Measurements from ENCODE around the gene ST3GAL6. TPM values are rescaled to one million over a fixed set of nuclear protein-coding genes. Genes with fewer than 3 reads are reported as not detected.
A peak's percentile ranks its signal among the peaks of the same experiment; 100 is the strongest.

The ST3GAL6 gene
- total and polyA plus RNA-seq, 10 of the 15 experiments (the other 5 are each of a cell fraction or from before 2014, with no cell fraction given): 19.5 to 41.2 (median 37.4) TPM

- TF ChIP-seq HSF1 (IDR thresholded peaks at IDR 0.05; ENCODE audit: low read depth, low read length) (no peak), SREBF1 (IDR thresholded peaks at IDR 0.05; ENCODE audit: low read length) (no peak), SMC3 (IDR thresholded peaks at IDR 0.05; ENCODE audit: borderline replicate concordance, low read length) (no peak), HDAC6 (IDR thresholded peaks at IDR 0.05; ENCODE audit: unreplicated experiment) (no peak), TCF7 (IDR thresholded peaks at IDR 0.05; ENCODE audit: borderline replicate concordance) (no peak), PML (IDR thresholded peaks at IDR 0.05; ENCODE audit: low read length) (no peak), REST (IDR thresholded peaks at IDR 0.05; ENCODE audit: low read depth, low read length) (no peak), CEBPZ (IDR thresholded peaks at IDR 0.05; ENCODE audit: low read depth, low read length) (no peak), MAX (IDR thresholded peaks at IDR 0.05; ENCODE audit: low read depth, low read length) (no peak), BRCA1 (IDR thresholded peaks at IDR 0.05; ENCODE audit: low read depth, low read length) (no peak), SMAD5 (IDR thresholded peaks at IDR 0.05; ENCODE audit: low read depth) (0 out of 2 replicates have a peak, but pooled peaks have one; percentile 26), ZNF274 (IDR thresholded peaks at IDR 0.05; ENCODE audit: insufficient read depth, insufficient read length) (no peak), TAF1 (IDR thresholded peaks at IDR 0.05; ENCODE audit: borderline replicate concordance, low read depth, low read length) (no peak), KDM1A (IDR thresholded peaks at IDR 0.05; ENCODE audit: borderline replicate concordance) (no peak), WRNIP1 (IDR thresholded peaks at IDR 0.05; ENCODE audit: borderline replicate concordance, low read depth, low read length) (no peak), MTA2 (IDR thresholded peaks at IDR 0.05; ENCODE audit: low read depth) (no peak), SIN3A (IDR thresholded peaks at IDR 0.05; ENCODE audit: low read depth, low read length) (no peak), LARP7 (IDR thresholded peaks at IDR 0.05) (no peak; the same call in 1 of the 2 replicates), E4F1 (IDR thresholded peaks at IDR 0.05; ENCODE audit: borderline replicate concordance, partially characterized antibody) (no peak), KAT2A (conservative IDR thresholded peaks at IDR 0.05; ENCODE audit: control insufficient read depth, low read depth, low read length) (no peak)
Measured at GRCh38 chr3:98733053-98733811, 29.9 kb upstream of the ST3GAL6 start (continued).
